Fibroblast of the aortic adventitia (primary cell): ENCODE measurements around the gene UBE2R2. TPM values are rescaled to one million over a fixed set of nuclear protein-coding genes. Genes with fewer than 3 reads are reported as not detected.

Experiments used
- small RNA-seq: library from RNA; depleted of rRNA; stranded (forward); fragments of <200 nt; gene quantifications from one replicate; pipeline ENCODE3, GENCODE V24; 2012
- total RNA-seq: library from RNA; depleted of rRNA; stranded (reverse); fragments of >200 nt; gene quantifications from 2 replicates; pipeline ENCODE4 v1.2.3, GENCODE V29; 2012; ENCODE audit warnings: low replicate concordance

The UBE2R2 gene
- total RNA-seq, 1 donor, result 21.7 TPM

Small RNAs within 50 kb of the gene (small RNA-seq; reads per million reads assigned to genes)
- gene RF00019, result not detected
- gene RNU4ATAC11P, result not detected
- gene SNORD121A, result 46.6 reads per million, percentile 97 among the genes with 10 or more reads in this experiment
- gene SNORD121B, result not detected

Other genes starting within 250 kb of the UBE2R2 start
- gene PRSS3, start 21.6 kb upstream of the UBE2R2 start, total RNA-seq, result 5.7 and 145 TPM in 2 replicates
- 25.6 and 68.7 TPM in 2 replicates for gene UBAP2, start 231.7 kb downstream of the UBE2R2 start, total RNA-seq